ENCODE results near the gene WTIP.

The WTIP gene

DNA sequence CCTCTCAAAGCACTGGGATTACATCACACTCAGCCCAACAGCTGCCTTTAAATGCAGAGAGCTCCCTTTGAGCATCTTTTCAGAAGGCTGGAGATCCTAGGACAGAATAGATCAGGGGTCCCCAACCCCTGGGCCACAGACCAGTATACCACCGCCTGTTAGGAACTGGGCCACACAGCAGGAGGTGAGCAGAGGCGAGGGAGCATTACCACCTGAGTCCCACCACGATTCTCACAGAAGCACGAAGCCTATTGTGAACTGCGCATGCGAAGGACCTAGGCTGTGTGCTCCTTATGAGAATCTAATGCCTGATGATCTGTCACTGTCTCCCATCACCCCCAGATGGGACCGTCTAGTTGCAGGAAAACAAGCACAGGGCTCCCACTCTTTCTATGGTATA is 2.2 kb upstream of the WTIP start:
- no peak for DNase-seq

- DNase-seq = no peak
Observed at GRCh38 chr19:34480491-34480890, 1.1 kb upstream of the WTIP start.

- DNase-seq = no peak
Observed at GRCh38 chr19:34481861-34482379, 362 bp downstream of the WTIP start.

DNA sequence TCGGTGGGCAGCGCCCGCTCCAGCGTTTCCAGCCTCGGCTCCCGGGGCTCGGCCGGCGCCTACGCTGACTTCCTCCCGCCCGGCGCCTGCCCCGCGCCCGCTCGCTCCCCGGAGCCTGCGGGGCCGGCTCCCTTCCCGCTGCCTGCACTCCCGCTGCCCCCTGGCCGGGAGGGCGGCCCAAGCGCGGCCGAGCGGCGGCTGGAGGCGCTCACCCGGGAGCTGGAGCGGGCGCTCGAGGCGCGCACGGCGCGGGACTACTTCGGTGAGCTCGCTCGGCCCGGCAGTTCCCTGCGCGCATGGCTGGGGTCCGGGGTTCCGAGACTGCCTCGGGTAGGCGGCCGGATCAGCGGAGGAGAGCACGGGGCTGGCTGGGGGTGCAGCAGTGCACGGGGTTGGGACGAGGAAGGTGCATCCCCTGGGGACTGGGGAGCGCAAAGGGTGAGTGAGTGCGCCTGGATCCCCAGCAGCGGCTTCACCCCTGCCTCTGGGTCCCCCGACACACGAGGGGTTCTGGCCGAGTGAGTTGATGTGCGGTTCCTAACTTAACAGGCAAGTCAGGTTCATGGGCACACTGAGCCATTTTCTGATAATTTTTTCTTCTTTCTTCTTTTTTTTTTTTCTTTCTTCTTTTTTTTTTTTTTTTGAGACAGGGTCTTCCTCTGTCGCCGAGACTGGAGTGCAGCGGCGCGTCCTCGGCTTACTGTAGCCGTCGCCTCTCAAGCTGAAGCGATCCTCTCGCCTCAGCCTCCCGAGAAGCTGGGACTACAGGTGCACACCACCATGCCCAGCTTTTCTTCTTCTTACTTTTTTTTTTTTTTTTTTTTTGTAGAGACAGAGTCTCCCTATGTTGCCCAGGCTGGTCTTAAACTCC is 1.1 kb downstream of the WTIP start:
- no peak for DNase-seq

DNA sequence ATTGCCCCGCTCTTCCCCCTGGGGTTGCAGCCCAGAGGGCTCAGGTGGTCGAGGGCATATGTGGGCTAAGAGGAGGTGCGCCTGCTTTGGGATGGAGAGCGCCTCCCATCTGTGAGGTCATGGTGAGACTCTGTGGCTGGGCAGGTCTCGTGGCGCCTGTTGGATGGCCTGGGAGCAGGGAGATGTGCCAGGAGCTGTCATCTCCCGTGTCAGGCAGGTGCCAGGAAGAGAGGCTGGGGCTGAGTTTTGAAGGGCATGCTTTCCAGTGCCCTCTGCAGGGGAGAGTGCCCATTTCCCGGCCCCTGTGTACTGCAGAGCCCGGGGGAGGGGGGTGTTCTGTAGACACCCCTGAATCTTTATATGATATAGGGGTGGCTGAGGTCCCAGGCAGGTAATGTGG is 2.8 kb downstream of the WTIP start:
- no peak for DNase-seq

DNA sequence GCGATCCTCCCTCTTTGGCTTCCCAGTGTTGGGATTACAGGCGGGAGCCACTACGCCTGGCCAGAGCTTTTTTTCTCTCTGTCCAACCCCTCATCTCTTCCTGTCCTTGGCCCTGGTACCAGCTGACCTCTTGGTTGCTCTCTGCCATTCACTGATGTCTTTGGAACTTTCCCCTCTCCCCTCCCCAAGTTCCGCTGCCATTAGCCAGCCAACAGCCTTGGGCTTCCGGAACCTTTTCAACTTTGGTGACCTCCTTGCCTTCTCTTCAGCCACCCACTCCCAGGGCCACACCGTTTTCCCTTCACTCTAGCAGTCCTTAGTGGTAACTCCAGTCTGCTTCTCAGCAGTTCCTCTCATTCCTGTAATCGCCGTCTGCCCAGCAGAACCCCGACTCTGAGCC is 4.3 kb downstream of the WTIP start:
- DNase-seq = no peak

- DNase-seq = no peak
Observed at GRCh38 chr19:34487651-34488051, 6.1 kb downstream of the WTIP start.

- no peak for DNase-seq
Observed at GRCh38 chr19:34489175-34489574, 7.6 kb downstream of the WTIP start.

GRCh38 chr19:34490141-34490766 is 8.7 kb downstream of the WTIP start:
- no peak for DNase-seq

DNA sequence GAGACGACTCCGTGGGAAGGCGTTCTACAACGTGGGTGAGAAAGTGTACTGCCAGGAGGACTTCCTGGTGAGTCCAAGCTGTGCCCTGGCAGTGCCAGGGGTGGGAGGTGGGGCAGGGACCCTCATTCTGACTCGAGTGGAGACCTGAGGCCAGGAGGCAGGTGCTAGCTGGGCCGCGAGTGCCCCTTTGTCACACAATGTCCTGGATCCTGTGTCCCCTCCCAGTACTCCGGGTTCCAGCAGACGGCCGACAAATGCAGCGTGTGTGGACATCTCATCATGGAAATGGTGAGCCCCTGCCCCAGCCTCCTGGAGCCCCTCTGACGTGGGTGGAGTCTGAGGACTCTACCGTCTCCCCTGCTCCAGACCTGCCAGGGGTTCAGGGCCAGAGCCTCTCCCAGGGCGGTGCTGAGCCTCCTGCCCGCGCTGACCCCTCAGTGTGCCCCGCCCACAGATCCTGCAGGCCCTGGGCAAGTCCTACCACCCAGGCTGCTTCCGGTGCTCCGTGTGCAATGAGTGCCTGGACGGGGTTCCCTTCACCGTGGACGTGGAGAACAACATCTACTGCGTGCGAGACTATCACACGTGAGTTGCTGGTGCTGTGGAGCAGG is 11.6 kb downstream of the WTIP start:
- DNase-seq = no peak

DNA sequence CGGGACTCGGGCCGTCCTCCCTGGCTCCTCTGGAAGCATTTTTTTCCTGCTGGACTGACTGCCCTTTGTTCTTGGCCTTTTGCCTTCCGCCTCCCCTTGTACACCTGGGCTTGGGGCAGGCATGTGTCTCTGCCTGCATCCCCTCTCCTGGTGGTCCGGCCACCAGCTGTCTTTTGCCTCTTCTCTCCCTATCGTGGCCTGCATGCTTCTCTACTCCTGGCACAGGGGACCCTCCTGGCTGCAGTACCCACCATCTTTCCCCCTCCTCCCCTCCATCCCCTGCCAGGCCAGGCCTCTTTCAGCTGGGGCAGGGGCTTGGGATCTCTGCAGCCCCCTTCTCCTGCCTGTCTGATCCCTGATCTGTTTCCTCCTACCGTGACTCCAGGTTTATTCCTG is 12.1 kb downstream of the WTIP start:
- no peak for DNase-seq

DNA sequence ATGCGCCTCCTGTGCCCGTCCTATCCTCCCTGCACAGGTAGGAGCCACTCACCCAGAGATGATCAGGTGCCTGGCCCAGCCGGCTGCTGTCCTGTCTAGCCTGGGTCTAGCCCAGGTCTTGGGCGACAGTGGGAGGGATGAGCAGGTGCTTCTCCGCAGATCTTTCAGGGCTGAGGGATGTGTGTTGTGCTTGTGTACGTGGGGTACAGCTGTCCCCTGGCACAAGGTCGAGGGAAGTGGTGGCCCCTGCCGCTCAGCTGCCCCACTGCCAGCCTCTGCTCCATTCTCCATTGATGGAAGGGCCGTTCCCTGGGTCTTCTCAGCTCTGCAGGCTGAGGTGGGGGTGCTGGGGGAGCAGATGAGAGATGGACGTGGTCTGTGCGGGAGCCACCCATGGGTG is 13.0 kb downstream of the WTIP start:
- DNase-seq = no peak

DNA sequence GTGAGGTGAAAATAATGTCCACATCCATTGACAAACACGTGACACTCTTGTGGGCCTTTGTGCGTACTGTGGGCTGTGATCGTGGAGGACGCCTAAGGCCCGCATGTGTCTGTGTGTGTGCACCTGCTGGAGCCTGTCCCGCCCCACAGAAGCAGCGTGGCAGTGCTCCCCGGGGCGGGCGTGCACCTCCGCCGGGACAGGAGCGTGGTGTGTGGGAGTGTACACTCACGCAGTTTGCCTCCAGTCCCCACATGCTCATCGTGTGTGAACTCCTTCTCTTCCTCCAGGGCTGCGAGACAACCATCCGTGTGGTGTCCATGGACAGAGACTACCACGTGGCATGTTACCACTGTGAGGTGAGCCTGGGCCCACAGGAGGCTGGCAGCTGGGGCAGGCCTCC is 13.9 kb downstream of the WTIP start:
- DNase-seq = no peak

GRCh38 chr19:34497112-34497805 is 15.7 kb downstream of the WTIP start:
- no peak for DNase-seq

GRCh38 chr19:34499155-34499834 is 17.7 kb downstream of the WTIP start:
- no peak for DNase-seq

DNA sequence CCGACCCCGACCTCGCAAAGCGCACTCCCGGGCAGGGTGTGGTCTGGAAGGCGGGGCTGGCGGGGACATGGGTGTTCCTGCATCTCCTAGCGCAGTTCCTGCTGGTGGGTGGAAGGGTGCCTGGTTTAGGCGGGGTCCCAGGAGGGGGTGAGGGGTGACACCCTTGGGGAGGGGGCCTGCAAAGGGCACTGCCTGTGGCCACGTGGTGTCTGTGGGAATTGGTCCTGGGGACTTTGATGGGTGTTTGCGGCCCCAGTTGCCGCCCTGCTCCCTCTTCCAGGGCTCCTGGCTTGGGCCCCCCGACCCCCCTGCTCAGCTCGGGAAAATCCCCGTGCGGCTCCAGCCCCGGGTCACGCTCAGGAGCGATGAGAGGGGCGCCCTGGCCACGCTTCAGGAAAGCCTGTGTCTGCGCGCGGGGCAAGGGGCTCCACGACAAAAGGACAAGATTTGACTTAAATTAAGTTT is 19.1 kb downstream of the WTIP start:
- DNase-seq = no peak

GRCh38 chr19:34501339-34502320 is 20.1 kb downstream of the WTIP start:
- peak; percentile 81 for DNase-seq

DNA sequence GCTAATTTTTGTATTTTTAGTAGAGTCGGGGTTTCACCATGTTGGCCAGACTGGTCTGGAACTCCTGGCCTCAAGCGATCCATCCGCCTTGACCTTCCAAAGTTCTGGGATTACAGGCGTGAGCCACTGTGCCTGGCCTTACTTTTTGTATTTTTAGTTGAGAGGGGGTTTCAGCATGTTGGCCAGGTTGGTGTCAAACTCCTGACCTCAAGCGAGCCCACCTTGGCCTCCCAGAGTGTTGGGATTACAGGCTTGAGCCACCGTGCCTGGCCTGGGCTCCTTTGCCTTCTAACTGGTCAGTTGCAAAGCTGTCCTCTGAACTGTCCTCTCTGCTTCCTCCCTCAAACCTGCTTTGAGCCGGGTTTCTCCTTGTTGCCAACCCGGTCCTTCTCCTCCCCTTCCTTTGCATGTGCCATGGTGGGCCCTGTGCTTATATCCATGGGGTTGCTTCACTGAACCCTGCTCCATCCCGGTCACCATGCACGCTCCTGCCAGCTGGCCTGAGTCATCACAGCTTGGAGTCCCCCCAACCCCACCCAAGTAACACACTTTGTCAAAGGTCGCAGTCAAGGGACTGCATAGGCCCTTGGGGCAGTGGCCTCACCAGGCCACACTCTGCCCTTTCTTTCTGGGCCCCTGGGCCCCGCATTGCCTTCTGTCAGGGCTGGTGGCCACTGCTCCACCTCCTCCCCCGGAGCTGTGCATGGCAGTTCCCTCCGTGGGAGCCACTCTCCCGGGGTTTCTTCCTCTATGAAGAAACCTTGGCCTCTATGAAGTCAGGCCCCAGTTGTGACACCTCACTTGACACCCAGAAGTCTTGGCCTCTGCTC is 21.2 kb downstream of the WTIP start:
- no peak for DNase-seq

GRCh38 chr19:34503531-34504272 is 22.1 kb downstream of the WTIP start:
- DNase-seq = no peak

All from activated gamma-delta T cell treated with Interleukin-2 at 50 U/mL for 16 hours (primary cell).